CD4-positive, alpha-beta T cell treated with Interleukin-4 for 1 hour (primary cell): ENCODE measurements around the gene C1QTNF1.
A peak's percentile ranks its signal among the peaks of the same experiment; 100 is the strongest.

ENCODE experiments used
- DNase-seq, 2 donors: peaks; one replicate each; pipeline ENCODE4 v3.0.0-alpha.2; 2020 to 2022

C1QTNF1 gene

GRCh38 chr17:79082311-79083190, 58.6 kb downstream of the C1QTNF1 start:
- DNase-seq = peak; percentile 39 to 57

- DNase-seq = no peak
These were observed 59.4 kb downstream of the C1QTNF1 start for GRCh38 chr17:79083191-79083971.

- no peak for DNase-seq
These were observed 60.6 kb downstream of the C1QTNF1 start for GRCh38 chr17:79084291-79085153.

GRCh38 chr17:79085154-79085920, 61.4 kb downstream of the C1QTNF1 start:
- no peak for DNase-seq

- DNase-seq = no peak
These were observed 62.1 kb downstream of the C1QTNF1 start for GRCh38 chr17:79085921-79086551.

GRCh38 chr17:79086609-79087427, 62.8 kb downstream of the C1QTNF1 start:
- no peak for DNase-seq

GRCh38 chr17:79087428-79088143, 63.6 kb downstream of the C1QTNF1 start:
- peak; percentile 69 to 73 for DNase-seq

GRCh38 chr17:79088247-79088996, 64.5 kb downstream of the C1QTNF1 start:
- DNase-seq = no peak

- DNase-seq = no peak
These were observed 65.0 kb downstream of the C1QTNF1 start for GRCh38 chr17:79088997-79089328.

GRCh38 chr17:79089720-79090442, 65.9 kb downstream of the C1QTNF1 start:
- no peak for DNase-seq

- no peak for DNase-seq
These were observed 66.7 kb downstream of the C1QTNF1 start for GRCh38 chr17:79090443-79091225.

GRCh38 chr17:79091226-79091670, 67.3 kb downstream of the C1QTNF1 start:
- no peak for DNase-seq

GRCh38 chr17:79092567-79092966, 68.6 kb downstream of the C1QTNF1 start:
- no peak for DNase-seq

- no peak for DNase-seq
These were observed 69.3 kb downstream of the C1QTNF1 start for GRCh38 chr17:79093270-79093669.

- no peak for DNase-seq
These were observed 70.3 kb downstream of the C1QTNF1 start for GRCh38 chr17:79094261-79094660.

GRCh38 chr17:79095345-79096055, 71.5 kb downstream of the C1QTNF1 start:
- DNase-seq = no peak

- no peak for DNase-seq
These were observed 72.5 kb downstream of the C1QTNF1 start for GRCh38 chr17:79096477-79096876.
